HG03045 (cell line): ENCODE data around the gene SRRT.
"Not testable (repeated sequence)": the region's sequence is repeated elsewhere in the genome, so short reads cannot be mapped to it uniquely, and the experiment has no call there.

Experiments
- ATAC-seq: cut with Tn5 transposase; IDR thresholded peaks from one replicate; pipeline ENCODE4 v1.9.1; 2021; ENCODE audit warnings: mild to moderate bottlenecking, moderate library complexity; ENCODE audit not compliant: unreplicated experiment

Gene SRRT

DNA sequence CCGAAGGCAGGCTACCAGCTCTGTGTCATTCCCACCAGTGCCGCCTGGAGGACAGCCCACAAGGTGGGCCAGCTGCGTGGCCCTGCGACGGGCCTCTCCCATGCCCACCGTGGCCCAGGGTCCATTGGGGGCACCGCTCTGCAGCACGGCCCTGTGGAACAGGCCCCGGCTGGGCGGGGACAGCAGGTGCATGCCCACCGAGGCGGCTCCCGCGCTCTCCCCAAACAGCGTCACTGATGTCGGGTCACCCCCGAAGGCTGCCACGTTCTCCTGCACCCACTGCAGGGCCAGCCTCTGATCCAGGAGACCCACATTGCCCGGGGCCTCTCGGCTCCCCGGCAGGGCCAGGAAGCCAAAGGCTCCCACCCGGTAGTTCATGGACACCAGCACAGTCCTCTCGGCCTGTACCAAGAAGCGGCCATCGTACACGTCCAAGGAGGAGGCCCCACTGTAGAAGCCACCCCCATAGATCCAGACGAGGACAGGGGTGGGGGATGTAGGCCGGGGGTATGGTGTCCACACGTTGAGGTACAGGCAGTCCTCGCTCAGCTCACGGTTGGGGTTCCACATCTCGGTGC lies 18.5 kb downstream of the SRRT start:
- ATAC-seq: no peak

- no peak for ATAC-seq
These were observed 19.2 kb downstream of the SRRT start for GRCh38 chr7:100893910-100894721.

DNA sequence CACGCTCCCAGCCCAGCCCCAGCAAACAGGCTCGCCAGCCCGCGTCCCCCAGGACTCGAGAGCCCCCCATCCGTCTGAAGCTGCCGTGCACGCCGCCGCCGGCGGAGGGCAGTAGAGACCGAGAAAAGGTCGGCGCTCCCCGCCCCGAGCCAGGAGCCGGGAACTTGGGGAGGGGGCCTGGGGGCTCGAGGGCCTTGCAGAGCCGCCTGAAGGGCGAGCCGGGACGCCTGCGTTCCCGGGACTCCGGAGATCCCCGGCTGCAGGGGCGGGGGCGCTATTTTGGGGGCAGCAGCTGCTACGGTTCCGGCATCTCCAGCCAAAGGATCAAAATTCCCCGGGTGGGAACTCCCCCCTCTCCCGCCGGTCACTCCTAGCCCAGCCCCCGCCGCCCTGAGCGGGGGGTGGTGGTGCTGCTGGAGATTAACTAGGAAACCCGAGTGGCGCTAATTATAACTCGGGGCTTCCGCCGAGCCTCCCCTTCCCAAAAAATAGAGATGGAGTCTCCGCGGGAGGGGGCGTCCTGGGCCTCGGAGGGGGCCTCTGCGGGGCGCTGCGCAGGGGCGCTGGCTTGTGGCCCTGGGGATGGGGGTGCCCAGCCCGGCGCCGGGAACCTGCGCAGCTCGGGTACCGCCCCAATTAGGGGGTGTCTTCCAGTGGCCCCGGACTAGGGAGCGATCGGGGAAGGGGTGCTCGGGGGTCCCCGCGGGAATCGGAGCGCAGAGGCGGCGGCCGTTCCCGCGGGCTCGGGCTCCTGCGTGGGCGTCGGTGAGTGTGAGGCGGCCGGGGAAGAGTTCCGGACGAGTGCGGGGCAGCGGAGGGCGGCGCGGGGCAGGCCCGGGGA lies 20.2 kb downstream of the SRRT start:
- ATAC-seq: no peak

DNA sequence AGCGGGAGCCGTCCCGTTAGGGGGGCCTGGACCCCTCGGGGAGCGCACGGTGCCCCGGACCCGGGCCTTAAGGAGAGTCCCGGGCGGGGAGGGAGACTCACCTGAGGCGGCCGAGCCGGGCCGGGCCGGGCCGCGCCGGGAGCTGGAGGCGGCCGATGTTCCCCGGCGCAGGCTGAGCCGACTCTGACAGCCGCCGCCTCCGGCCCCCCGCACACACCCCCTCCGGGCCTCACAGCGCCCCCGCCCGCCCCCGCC lies 20.7 kb downstream of the SRRT start, which contains the start of gene ACHE:
Gene ACHE, minus strand, starts transcription at position 188 of the 255 bp plus-strand sequence. CDS start 1,656 bp downstream, outside the sequence.
- no peak for ATAC-seq

GRCh38 chr7:100895956-100896731 lies 21.2 kb downstream of the SRRT start:
- no peak for ATAC-seq

DNA sequence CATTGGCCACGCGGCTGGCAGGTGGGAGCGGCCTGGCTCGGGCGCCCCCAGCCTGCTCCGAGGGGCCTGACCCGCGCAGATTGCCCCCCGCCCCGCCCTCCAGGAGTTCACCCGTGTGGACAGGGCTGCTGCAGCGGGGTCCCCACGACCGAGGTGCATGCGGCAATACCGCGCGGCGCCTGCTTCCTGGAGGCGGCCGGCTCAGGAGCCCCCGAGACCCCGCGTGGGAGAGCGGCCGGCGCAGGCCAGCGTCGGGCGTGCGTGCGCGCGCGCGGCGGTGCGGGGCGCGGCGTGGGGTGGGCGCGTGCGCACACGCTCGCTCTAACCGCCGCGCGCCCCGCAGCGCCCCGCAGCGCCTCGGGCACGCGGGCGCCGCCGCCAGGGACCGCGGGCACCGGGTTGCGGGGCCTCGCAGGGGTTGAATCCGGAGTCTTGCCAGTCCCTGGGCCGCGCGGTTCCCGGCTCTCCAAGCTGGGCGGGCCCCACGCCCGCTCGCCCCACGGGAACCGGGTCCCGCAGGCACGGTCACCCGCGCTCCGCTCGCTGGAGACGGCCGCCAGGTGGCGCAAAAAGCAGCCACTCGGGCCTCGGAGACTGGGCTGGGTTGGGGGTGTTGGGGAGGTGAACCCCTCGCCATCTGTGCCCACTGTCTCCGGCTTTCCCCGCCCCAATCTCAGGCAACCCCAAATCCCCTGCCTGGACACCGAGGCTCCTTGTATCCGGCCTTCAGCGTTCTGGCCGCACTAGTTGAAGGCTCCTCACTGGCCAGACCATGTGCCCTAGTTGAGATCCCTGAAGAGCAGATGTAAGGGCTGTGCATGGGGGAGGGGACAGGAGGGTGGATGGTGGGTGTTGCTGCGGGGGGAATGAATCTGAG lies 22.1 kb downstream of the SRRT start:
- no peak for ATAC-seq

- ATAC-seq: no peak
These were observed 23.0 kb downstream of the SRRT start for GRCh38 chr7:100897772-100898454.

GRCh38 chr7:100899432-100899831 lies 24.5 kb downstream of the SRRT start:
- ATAC-seq: no peak

GRCh38 chr7:100900978-100901377 lies 26.1 kb downstream of the SRRT start:
- ATAC-seq: no peak

DNA sequence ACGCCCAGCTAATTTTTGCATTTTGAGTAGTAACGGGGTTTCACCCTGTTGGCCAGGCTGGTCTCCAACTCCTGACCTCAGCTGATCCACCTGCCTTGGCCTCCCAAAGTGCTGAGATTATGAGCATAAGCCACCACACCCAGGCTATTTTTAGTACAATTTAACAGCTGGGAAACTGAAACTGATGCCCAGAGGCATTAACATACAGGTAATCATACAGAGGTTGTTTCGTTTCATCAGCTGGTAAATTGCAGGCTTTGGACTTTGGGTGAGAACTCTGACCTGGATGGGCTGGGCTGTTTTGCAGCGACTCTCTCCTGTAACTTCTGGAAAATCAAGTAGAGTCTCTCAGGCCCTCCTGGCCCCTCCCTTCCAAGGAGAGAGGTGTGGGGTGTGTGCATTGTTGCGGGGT lies 27.0 kb downstream of the SRRT start:
- no peak for ATAC-seq

GRCh38 chr7:100902638-100903037 lies 27.7 kb downstream of the SRRT start:
- ATAC-seq: no peak

DNA sequence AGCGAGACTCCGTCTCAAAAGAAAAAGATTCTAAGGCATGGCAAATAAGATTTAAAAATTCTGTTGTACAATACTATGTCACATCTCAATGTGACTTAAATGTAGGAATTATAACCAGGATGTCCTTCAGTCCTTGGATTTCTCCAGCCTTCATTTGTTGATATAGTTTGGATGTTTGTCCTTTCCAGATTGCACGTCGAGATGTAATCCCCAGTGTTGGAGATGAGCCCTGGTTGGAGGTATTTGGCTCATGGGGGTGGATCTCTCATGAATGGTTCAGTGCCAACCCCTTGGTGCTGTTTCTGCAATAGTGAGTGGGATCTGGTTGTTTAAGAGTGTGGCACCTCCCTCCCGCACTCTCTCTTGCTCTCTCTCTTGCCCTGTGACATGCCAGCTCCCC lies 33.6 kb downstream of the SRRT start:
- ATAC-seq: no peak

- ATAC-seq: not testable (repeated sequence)
These were observed 35.5 kb downstream of the SRRT start for GRCh38 chr7:100910443-100910842.

DNA sequence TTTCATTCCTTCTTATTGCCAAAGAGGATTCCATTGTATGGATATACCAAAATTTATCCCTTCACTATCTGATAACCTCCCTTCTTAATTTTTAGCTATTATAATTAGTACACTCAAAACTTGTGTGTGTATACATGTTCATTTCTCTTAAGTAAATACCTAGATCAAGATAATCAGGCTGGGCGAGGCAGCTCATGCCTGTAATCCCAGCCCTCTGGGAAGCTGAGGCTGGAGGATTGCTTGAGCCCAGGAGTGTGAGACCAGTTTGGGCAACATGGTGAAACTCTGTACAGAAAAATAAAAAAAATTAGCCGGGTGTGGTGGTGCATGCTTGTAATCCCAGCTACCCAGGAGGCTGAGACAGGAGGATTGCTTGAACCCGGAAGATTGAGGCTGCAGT lies 36.6 kb downstream of the SRRT start:
- ATAC-seq: no peak

GRCh38 chr7:100914208-100914878 lies 39.4 kb downstream of the SRRT start:
- ATAC-seq: no peak

DNA sequence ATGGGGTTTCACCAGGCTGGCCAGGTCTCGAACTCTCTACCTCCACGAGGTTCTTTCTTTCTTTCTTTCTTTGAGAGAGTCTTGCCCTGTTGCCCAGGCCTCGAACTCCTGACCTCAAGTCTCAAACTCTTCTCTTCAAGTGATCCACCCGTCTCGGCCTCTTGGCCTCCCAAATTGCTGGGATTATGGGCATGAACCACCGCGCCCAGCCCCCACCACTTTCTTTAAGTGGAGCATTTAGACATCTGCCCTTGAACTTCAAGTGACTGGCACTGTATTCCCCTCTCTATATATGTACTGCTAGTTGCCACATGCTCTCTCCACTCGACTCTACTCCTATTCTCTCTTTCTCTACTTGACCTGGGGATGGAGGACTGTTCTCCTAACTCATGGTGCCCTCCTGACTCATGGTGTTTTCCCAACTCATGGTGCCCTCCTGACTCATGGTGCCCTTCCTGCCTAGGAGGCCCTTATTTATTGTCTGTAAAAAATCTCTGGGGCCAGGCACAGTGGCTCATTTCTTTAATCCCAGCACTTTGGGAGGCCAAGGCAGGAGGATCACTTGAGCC lies 40.1 kb downstream of the SRRT start:
- ATAC-seq: no peak

DNA sequence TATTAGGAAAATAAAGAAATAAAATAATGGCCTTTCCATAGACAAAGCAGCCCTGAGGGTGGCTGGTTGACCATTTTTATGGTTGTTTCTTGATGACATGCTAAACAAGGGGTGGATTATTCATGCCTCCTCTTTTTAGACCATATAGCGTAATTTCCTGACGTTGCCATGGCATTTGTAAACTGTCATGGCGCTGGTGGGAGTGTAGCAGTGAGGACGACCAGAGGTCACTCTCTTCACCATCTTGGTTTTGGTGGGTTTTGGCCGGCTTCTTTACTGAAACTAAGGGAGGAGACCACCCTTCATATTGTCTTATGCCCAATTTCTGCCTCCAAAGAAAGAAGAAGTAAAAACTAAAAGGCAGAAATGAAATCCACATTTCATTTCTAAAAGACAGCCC lies 44.4 kb downstream of the SRRT start:
- ATAC-seq: not testable (repeated sequence)

GRCh38 chr7:100919779-100920437 lies 45.0 kb downstream of the SRRT start:
- not testable (repeated sequence) for ATAC-seq
